ENCODE measurements around the gene MYO5A.

DNA sequence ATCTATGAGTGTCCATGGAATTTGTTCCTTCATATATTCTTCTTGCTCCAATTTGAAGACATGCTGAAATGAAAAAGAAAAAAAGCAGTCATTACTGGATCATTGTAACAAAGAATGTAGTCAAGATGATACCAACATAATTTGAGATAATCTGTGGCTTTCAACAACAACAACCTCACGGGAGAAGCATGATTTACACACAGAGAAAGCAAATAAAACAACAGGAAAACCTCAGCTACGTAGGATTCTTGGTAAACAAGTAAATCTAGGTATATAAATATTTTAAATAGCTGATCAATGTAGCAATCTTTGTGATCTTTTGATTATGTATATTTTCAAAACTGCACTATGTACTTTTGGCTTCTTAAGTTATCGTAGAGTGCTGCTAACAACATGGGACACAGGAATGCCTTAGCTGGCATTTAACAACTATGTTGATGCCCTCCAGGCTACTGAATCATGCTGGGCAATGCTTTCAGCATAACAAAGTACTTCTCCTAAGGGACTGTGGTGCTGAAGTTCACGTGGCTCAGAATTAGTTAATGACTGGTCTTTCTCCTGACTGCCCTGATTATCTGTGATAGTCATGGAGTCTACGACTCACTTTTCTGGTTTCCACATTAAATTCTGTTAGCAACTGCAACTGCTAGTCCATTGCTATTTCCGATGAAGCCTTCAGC lies 136.5 kb downstream of the MYO5A start:
- no peak for TF ChIP-seq ZBTB44 (tag by site-specific recombination; IDR thresholded peaks at IDR 0.05)
- TF ChIP-seq, protein P1, sequence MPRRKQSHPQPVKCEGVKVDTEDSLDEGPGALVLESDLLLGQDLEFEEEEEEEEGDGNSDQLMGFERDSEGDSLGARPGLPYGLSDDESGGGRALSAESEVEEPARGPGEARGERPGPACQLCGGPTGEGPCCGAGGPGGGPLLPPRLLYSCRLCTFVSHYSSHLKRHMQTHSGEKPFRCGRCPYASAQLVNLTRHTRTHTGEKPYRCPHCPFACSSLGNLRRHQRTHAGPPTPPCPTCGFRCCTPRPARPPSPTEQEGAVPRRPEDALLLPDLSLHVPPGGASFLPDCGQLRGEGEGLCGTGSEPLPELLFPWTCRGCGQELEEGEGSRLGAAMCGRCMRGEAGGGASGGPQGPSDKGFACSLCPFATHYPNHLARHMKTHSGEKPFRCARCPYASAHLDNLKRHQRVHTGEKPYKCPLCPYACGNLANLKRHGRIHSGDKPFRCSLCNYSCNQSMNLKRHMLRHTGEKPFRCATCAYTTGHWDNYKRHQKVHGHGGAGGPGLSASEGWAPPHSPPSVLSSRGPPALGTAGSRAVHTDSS (tag by site-specific recombination; IDR thresholded peaks at IDR 0.05) = no peak
- TF ChIP-seq ZNF76 (tag by site-specific recombination; IDR thresholded peaks at IDR 0.05; ENCODE audit: borderline replicate concordance, low read depth) = no peak
- TF ChIP-seq ZSCAN5A (tag by site-specific recombination; IDR thresholded peaks at IDR 0.05) = no peak
- TF ChIP-seq ZNF19 (tag by site-specific recombination; IDR thresholded peaks at IDR 0.05; ENCODE audit: low read depth) = no peak
- TF ChIP-seq ZNF202 (tag by site-specific recombination; IDR thresholded peaks at IDR 0.05; ENCODE audit: borderline replicate concordance) = no peak
- TF ChIP-seq REST (tag by site-specific recombination; IDR thresholded peaks at IDR 0.05) = no peak
- no peak for TF ChIP-seq MYNN (tag by site-specific recombination; IDR thresholded peaks at IDR 0.05; ENCODE audit: borderline replicate concordance)

All from HEK293 (cell line).